ENCODE measurements around the gene PACRG.

Gene PACRG

GRCh38 chr6:163187201-163187600 lies 459.4 kb downstream of the PACRG start:
- no peak for DNase-seq (ENCODE audit: low read depth)
- TF ChIP-seq CTCF (IDR thresholded peaks at IDR 0.05; ENCODE audit: control insufficient read depth, insufficient read depth, low read depth, low read length, missing control alignments) = no peak
- H3K4me3 ChIP-seq (ENCODE audit: control insufficient read depth, low read depth, low read length) = no peak overlapping the region

- no peak for DNase-seq (ENCODE audit: low read depth)
- no peak for TF ChIP-seq CTCF (IDR thresholded peaks at IDR 0.05; ENCODE audit: control insufficient read depth, insufficient read depth, low read depth, low read length, missing control alignments)
- H3K4me3 ChIP-seq (ENCODE audit: control insufficient read depth, low read depth, low read length) = no peak overlapping the region
Observed at GRCh38 chr6:163187606-163188005, 459.8 kb downstream of the PACRG start.

GRCh38 chr6:163188746-163189145 lies 461.0 kb downstream of the PACRG start:
- no peak for TF ChIP-seq CTCF (IDR thresholded peaks at IDR 0.05; ENCODE audit: control insufficient read depth, insufficient read depth, low read depth, low read length, missing control alignments)
- no peak overlapping the region for H3K4me3 ChIP-seq (ENCODE audit: control insufficient read depth, low read depth, low read length)
- DNase-seq (ENCODE audit: low read depth) = no peak

- TF ChIP-seq CTCF (IDR thresholded peaks at IDR 0.05; ENCODE audit: control insufficient read depth, insufficient read depth, low read depth, low read length, missing control alignments) = no peak
- DNase-seq (ENCODE audit: low read depth) = no peak
- no peak overlapping the region for H3K4me3 ChIP-seq (ENCODE audit: control insufficient read depth, low read depth, low read length)
Observed at GRCh38 chr6:163189609-163190008, 461.8 kb downstream of the PACRG start.

GRCh38 chr6:163190786-163191185 lies 463.0 kb downstream of the PACRG start:
- TF ChIP-seq CTCF (IDR thresholded peaks at IDR 0.05; ENCODE audit: control insufficient read depth, insufficient read depth, low read depth, low read length, missing control alignments) = no peak
- DNase-seq (ENCODE audit: low read depth) = no peak
- H3K4me3 ChIP-seq (ENCODE audit: control insufficient read depth, low read depth, low read length) = no peak overlapping the region

GRCh38 chr6:163191704-163192537 lies 464.1 kb downstream of the PACRG start:
- no peak overlapping the region for H3K4me3 ChIP-seq (ENCODE audit: control insufficient read depth, low read depth, low read length)
- DNase-seq (ENCODE audit: low read depth) = no peak
- TF ChIP-seq CTCF (IDR thresholded peaks at IDR 0.05; ENCODE audit: control insufficient read depth, insufficient read depth, low read depth, low read length, missing control alignments) = no peak
